Umbilical cord (tissue), 2 donors: Measurements from ENCODE around the gene STAT3. TPM values are rescaled to one million over a fixed set of nuclear protein-coding genes. Genes with fewer than 3 reads are reported as not detected.
"Not testable (repeated sequence)": the region's sequence is repeated elsewhere in the genome, so short reads cannot be mapped to it uniquely, and the experiment has no call there.

Experiments used
- DNase-seq: peaks from one replicate; pipeline ENCODE4 v3.0.0-alpha.2; 2015; ENCODE audit warnings: low spot score
- total RNA-seq: library from RNA; depleted of rRNA; stranded (reverse); fragments of >200 nt; gene quantifications from one replicate; pipeline ENCODE4 v1.2.3, GENCODE V29; 2014; ENCODE audit warnings: low replicate concordance; ENCODE audit not compliant: insufficient read depth

STAT3 gene
- total RNA-seq, 1 donor from 2014 or later, result 111 TPM

DNA sequence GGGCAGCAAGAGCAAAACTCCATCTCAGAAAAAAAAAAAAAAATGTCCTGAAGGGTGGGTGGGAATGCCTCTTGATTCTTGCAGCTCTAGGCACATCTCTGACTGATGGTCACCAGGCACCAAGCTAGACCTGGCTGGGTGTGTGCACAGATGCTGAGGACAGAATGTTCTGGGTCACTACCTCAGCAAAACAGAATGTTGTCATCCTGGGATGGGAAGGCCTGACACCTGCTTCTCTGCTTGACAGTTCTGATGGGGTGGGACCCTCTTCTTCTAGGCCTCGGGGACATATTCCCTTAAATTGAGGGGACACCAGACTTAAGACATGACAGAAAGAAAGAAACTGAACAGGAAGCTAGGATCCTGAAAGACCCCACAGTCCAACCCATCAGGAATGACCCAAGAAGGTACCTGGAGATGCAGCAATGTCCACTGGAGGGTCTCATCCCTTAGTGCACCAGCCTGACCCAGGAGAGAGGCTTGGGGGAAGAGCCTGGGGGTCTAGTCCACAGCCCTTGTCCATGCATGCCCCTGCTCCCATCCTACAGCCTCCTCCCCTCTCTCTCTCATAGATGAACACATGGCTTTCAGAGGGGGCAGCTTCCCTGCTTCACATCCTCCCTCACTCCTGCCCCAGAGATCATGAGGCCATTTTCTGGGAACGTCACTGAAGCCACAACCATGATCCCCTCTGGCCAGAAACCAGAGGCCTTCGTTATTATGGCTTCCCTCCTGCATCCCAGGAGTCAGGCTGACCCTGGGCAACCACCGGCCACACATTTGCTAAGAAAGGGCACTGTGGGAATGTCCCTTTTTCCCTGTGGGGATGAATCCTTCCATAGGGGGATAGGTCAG, 108.2 kb downstream of the STAT3 start:
- DNase-seq, result no peak

DNA sequence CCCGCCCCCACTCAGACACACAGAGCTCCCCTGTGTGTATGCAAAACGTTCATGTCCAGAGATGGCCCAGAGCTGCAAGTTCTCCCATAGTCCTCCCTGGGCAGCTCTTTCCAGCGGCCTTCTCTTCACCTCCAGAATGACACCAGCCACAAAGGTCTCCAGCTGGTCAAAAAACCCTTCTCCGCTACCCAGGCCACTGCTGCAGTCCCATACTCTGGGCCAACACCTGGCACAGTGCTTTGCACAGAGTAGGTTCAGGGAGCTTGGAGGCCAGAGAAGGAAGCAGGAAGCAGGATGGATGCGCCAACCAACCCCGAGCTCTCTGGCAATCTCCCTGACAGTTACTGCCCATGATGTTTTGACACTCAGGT, 110.9 kb downstream of the STAT3 start:
- DNase-seq, result no peak

DNA sequence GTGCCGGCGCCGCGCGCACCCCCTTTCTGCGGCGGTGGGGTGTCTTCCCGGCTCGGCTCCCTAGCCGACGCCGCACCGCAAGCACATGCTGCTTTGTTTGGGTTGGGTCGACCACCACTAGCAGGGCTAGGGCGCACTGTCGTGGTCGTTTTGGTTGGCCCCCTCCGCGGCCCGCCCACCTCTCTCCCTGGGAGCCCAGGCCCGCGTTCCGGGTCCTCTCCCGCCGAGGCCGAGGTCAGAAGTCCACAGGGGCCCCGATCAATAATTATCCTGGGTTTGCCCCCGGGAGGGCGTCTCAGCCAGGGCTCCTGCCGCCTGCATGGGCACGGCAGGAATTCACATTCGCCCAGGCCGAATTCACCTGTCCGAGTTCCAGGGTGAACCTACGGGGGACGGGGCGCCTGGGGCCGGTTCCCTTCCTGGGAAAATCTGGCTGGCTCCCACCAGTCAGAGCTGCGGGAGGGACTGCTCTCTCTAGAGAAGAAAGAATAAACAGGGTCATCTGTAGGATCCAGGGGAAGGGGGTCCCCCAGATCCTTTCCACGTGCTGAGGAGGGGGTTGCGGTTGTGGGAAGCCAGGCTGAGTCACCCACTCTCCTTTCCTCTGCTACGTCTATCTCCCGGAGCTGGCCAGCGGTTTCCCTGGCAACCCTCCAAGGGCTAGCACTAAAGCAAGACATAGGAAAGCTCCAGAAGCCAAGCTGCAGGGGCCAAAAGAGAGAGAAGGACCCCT, 111.5 kb downstream of the STAT3 start:
- peak; percentile 56 for DNase-seq

DNA sequence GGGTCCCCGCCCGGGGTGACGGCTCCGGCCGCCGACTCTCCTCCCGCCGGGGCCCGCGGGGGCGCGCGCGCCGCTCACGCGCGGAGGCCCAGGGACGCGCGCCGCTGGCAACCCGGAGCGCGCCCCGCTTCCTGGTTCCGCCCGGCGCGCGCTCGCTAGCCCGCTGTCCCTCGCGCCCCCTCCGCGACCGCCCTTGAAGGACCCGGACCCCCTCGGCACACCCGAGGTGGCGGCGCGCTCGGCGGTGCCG, 112.0 kb downstream of the STAT3 start, which contains the start of gene STAT5B:
TSS of gene STAT5B (minus strand) at position 33 of the 250 bp plus-strand sequence. CDS start 44,264 bp downstream, outside the sequence.
- DNase-seq, result peak; percentile 70

DNA sequence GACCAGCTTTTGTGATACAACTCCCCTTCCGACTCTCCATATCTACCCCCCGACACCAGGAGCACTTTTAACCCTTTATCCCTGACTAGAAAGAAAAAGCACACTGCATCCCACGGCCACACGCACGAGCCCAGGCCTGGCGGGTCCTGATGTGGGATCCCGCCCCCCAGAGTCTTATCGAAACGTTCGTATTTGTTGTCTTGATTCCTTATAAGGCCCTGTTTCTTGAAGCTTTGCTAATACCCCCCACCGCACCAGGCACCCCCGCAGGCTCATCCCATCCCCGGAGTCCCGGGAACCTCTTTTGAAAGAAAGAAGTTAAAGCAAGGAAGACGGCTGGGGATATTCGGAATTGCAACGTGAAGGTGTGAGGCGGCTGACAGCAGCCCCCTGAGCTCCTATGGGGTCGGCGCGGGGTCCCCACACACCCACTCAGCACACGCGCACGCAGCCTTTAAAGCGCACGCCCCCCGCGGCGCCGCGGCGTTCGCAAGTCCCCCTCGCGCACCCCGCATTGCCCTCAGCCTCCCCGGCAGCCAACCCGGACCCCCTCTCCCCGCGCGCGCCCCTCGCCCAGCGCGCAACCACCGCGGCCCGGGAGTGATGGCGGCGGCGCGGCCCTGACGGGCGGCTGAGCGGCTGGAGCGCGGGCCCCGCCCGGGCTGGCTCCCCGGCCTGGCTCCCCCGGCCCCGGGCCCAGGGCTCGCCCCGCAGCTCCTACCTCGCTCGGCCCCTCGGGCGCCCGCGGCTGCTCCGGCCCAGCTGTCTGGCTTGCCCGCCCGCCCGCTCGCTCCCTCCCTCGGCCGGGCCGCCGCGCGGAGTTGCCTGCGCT, 112.5 kb downstream of the STAT3 start:
- peak; percentile 52 for DNase-seq

DNA sequence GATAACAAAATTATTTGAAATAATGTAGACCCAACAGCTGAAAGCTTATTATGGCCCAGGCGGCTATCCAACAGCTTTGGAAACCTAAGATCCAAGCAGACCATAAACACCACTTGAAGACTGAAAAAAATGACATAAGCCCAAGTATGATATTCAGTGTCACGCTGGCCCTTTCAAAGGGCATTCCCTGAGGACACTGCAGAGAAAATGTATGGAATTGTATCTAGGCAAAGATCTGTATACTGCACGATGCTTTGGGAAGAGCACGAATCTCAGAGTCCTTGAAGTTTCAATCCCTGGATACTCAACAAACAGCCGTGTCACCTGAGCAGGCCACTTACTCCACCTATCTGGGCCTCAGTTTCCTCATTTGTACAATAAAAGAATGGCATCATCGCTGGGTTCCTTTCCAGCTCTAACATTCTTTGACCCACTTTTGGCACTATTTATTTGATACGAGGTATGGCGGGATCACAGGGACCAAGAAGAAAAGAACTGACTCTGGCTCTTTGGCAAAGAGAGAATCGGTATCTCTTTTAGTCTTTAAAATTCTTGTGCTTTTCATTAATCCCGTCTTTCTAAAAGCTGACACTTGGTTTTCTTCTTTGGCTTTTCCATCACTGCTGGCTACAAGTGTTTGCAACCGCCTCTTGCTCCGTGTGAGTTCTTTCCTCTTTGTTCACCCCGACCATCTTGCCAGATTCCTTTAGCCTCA, 113.3 kb downstream of the STAT3 start:
- no peak for DNase-seq

DNA sequence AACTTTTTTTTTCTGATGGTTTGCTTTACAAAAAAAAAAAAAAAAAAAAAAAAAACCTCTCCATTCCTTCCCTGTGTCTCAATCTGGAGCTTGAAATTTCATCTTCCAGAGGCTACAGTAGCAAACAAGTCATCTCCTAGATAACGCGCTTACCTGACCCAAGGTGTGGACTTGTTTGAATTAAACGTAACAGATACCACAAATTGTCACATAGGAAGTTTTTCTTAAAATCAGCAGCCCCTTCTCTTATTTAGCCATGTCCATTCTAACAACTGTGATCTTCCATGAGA, 114.0 kb downstream of the STAT3 start:
- no peak for DNase-seq

DNA sequence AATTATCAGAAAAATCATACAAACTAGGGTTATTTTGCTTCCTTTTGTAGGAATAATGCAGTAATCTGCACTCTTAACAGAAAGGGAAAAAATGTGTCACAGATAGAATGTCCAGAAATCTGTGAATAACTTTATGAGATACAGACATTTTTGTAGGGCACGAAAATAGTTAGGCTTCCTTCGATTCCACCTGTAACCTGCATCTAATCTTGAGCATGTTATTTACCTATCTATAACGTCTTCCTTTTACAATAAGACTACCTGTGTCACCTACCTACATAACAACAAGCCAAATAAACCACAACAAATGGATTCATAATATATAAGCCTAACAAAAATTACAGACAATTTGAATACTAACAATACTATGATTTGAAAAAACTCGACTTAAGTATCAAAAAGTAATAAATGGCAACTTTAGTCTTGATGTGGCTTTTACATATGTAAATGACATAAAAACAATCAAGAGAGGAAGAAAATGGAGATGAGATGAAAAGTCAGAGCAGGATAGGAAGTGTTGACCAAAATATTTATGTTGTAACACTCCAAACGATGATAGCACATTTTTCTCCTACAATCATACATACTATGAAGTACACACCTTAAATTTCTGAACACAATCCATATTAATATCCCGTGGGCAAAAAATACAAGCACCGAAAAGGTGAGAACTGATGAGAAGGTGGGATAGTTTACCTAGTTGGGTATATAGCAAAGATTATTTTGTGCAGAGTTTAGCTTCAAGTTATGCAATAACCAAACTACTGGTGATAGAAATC, 114.6 kb downstream of the STAT3 start:
- no peak for DNase-seq

DNA sequence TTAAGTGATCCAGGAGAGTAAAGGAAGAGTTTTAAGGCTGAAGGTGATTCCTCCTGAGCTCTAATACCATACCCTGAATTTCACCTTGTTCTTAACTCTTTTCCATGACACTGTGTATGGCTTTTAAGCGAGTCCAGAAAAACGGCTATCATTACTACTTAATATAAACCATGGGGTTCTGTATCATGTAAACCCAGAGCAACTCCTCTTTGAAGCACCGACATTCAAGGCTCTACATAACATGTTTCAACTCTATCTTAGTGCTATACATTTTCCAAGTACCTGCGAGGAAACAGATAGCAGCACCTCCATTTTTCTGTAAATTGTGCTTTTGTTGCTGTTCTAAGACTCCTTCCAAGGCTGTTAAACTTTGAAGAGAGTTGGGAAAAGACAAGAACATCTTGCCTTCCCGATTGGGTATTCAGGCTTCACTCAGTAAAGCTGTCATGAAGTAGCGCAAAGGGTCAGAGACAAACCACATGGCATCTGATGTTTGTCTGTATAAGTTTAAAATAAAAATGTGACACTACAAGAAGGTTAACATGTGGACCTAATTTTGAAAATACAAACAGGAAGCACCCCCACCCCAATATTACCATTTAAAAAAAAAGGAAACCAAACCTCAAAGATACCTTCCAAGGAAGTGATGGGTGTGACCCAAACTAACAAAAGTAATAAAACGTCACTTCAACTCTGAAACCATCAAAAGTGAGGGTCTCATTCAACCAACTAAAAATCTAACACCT, 115.9 kb downstream of the STAT3 start:
- no peak for DNase-seq

DNA sequence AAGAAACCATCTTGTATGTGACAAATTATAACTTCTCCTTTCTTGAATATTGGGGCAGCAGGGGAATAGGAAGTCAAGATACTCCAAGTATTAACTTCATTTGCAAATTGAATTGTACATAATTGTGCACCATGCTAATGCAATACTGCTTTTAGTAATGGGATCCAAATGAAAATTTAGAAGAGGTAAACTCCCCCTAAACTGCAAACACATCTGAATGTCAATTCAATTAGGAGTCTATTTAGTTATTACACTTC, 116.5 kb downstream of the STAT3 start:
- DNase-seq, result no peak

DNA sequence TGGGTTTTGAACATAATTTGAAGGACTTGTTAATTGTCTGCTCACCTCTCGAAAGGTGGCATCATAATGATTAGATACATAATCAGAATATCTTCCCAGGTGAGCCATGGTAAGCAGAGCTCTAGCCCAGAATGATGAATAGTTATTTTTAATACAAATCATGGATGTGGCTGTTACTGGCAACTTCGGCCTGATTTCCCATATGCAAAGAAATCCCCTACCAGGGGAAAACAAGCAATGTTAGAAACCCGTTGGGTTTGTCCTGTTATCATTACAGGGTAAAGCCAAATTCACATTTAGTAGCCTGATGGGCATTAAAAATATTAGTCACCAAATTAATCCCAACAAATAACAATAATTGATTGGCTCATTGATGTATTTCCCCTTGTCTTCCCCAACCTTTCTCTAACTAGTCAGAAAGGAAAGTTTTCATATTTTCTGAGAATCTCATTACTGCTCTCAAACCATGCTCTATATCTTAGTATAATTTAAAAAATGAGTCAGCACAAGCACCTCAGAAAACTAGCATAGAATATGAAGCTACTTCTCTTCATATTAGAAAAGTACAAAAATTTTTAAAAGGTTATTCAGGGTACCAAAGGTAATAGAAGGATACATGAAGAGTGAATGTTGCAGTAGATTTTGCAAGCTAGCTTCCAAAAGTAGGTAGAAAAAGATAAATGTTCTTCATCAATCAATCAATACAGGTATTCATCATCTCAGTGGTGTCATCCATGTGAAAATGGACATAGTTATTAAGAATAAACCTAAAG, 117.0 kb downstream of the STAT3 start:
- DNase-seq, result no peak

DNA sequence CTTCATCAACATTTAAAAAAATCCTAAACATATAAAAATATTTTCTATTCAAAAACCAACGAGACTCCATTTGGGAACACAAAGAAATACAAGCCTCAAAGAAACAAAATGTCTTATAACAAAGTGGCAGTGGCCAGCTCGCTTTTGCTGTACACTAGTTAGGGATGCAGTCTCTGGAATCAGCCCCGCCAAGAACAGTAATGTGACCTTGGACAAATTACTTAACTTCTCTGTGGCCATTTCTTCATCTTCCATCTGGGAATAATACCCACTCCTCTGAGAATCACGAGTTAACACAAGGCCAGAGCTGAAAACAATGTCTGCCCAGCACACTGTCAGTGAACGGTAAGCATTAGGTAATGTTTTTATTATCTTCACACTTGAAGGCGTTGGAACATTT, 117.6 kb downstream of the STAT3 start:
- no peak for DNase-seq

DNA sequence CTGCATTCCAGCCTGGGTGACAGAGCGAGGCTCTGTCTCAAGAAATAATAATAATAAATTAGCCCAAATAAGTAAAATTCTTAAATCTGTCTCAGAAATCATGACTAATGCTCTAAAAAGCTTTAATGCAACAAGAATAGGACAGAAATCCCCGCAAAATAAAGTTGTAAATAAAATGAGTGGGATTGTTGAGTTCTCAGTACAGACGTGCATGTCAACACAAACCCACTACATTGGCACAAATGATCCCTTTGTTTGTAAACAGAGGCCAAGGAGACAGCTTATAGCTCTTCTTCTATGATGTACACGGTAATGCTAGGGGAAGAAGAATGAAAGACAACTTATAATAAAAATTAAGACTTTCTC, 118.1 kb downstream of the STAT3 start:
- DNase-seq, result no peak

DNA sequence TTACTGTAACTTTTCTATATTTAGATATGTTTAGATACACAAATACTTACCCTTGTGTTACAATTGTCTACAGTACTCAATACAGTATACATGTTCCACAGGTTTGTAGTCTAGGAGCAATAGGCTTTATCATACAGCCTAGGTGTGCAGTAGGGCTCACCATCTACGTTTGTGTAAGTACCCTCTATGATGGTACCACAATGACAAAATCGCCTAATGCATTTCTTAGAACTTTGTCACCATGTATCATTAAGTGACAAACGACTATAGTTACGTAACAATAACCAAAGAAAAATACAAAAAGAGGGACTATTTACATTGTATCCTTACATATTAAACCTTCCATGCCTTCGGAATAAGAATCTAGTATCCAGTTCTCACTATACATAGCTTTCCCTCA, 120.0 kb downstream of the STAT3 start:
- DNase-seq, result no peak

DNA sequence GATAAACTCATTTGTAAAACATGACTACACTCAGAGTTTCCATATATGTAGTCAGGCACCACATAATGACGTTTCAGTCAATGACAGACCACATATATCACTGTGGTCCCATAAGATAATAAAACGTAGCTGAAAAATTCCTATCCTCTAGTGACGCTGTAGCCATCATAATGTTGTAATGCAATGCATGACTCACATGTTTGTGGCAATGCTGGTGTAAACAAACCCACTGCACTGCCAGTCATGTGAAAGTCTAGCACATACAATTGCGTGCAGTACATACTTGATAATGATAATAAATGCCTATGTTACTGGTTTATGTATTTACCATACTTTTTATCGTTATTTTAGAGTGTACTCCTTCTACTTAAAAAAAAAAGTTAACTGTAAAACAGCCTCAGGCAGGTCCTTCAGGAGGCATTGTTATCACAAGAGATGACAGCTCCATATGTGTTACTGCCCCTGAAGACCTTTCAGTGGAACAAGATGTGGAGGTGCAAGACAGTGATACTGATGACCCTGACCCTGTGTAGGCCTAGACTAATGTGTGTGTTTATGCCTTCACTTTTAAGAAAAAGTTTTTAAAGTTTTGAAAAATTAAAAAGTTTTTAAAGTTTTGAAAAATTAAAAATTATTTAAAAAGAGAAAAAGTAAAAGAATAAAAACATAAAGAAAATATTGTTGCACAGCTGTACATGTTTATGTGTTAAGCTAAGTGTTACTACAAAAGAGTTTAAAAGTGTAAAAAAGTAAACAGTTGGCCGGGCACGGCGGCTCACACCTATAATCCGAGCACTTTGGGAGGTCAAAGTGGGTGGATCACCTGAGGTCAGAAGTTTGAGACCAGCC, 121.1 kb downstream of the STAT3 start:
- no peak for DNase-seq

DNA sequence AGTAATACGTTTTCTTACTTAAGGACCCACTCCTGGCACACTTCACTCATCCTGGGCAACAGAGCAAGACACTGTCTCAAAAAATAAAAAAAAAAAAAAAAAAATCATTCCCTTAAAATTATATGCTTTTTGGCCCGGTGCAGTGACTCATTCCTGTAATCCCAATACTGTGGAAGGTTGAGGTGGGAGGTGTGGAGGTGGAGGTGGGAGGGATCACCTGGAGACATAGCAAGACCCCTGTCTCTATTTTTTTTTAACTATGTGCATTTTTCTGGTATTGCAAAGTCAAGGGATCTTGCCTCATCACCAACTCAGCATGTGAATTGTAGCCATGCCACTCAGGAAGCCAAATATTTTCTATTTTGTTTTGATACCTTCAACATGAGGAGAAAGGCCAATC, 121.8 kb downstream of the STAT3 start:
- DNase-seq, result no peak

DNA sequence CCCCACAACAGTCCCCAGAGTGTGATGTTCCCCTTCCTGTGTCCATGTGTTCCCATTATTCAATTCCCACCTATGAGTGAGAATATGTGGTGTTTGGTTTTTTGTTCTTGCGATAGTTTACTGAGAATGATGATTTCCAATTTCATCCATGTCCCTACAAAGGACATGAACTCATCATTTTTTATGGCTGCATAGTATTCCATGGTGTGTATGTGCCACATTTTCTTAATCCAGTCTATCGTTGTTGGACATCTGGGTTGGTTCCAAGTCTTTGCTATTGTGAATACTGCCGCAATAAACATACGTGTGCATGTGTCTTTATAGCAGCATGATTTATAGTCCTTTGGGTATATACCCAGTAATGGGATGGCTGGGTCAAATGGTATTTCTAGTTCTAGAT, 123.9 kb downstream of the STAT3 start:
- DNase-seq, result not testable (repeated sequence)
